Left renal pelvis (tissue), 4 donors: ENCODE measurements around the gene TBC1D7. TPM values are rescaled to one million over a fixed set of nuclear protein-coding genes. Genes with fewer than 3 reads are reported as not detected.

Source experiments
- DNase-seq, 4 donors: peaks; one replicate each; pipeline ENCODE4 v3.0.0-alpha.2; 2013; ENCODE audit warnings: low read depth in 4 of 4, low spot score in 3 of 4
- polyA plus RNA-seq, 4 donors: library from polyadenylated mRNA; unstranded; fragments of 120-200 nt; gene quantifications; one replicate each; pipeline ENCODE4 v1.2.1, GENCODE V29; 2013; ENCODE audit not compliant: insufficient read length in 4 of 4

The TBC1D7 gene
- polyA plus RNA-seq, 4 donors, result 19.1 to 40.4 (median 32.7) TPM

GRCh38 chr6:13357551-13358075 is 29.3 kb upstream of the TBC1D7 start:
- DNase-seq, result no peak

DNA sequence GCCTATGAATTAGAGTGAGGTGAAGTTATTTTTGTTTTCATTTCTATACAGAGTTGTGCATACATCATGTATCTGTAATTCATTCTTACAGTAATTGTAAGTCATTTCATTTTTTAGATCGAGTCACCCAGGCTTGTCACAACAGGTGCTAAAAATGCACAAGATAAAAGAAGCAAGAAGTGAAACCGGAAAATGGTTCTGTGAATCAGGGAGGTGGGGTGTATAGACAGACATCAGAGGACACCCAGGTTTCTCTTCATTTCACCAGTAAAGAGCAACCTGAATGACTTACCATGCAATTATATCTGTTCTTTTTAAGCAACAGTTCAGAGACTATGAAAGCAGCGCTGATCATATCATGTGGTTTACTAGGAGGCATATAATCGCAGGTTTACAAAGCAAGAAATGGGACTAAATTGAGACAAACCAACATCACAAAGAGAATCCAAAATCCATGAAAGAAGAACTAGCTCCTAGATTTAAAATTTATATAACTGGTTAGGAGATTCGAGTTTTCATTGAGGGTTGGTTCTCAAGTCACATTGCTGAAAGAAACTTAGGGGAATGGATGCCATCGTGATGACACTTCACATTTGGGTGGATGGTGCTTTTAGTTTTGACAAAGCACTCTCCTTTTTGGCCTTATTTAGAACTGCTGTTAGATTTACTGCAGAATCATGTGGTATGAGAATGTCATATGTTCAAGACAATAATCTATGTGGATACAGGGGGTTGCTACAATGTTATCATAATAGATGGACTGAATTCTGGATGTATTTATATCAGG is 27.9 kb upstream of the TBC1D7 start:
- no peak for DNase-seq

- no peak for DNase-seq
Observed at GRCh38 chr6:13355043-13355945, 27.0 kb upstream of the TBC1D7 start.

- DNase-seq, result no peak
Observed at GRCh38 chr6:13354331-13355042, 26.1 kb upstream of the TBC1D7 start.

- no peak for DNase-seq
Observed at GRCh38 chr6:13352165-13352564, 23.8 kb upstream of the TBC1D7 start.

DNA sequence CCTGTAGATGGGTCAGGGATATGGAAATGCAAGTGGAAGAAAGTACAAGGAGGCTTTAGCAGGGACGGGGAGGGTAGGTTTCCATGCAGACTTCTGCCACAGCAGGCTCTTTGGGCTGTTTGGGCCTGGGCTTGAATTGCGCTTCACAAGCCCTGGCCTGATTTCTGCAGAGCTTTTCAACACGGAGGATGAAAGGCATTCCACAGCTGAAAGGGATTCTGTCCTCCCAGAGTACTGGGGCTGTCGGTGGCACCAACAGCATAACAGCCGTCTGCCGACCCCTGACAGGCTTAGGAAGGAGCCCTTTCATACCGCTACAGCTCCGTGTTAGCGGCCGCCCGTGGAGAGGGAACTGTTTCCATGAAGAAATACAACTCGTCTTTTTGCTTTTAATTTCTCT is 22.9 kb upstream of the TBC1D7 start:
- no peak for DNase-seq

DNA sequence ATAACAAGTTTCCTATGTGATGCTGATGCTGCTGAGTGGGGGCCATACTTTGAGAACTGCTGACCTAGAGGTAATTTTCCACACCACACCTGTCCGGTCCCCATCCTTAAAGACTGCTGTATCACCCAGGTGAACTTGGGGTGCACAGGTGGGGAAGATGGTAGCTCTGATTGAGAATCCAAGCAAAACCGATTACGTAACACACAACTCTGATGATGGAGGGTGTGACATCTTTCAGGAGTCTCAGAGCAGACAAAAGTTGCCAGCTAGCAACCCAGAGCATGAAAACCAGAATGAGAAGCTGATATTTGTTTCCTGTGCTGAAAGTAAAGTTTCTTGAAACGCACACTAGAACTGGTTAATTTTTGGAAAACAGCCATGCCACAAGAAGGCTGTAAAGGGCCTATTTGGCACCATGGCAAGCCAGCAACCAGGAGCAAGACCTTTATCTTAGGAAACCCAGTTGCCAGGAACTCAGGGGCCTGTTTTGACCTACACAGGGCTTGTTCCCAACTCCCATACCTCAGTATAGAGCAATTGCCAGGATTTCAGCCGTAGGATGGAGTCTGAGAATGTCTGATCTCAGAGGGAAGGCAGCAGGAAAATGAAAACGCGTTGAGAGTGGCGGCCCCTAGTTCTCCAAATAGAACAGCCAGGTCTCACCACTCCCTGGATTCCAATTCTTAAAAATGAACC is 21.6 kb upstream of the TBC1D7 start:
- no peak for DNase-seq

GRCh38 chr6:13348334-13349113 is 20.2 kb upstream of the TBC1D7 start:
- no peak for DNase-seq

DNA sequence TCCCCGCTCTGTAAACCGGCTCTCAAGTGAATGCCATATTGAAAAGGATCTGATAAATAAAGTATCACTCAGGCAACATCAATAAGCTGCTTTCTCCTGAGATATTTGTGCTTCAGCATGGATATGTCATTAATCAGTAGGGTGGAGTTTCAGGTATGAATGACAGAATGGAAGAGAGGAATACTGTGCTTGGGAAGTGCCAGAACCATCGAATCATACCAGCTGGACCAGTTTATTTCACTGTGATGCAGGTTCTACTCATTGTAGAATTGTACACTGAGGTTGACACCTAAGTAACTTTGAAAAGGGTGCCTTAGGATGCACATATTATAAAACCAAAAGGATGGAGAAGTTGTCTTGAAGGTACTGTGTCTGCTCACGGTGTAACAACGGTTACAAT is 17.9 kb upstream of the TBC1D7 start:
- DNase-seq, result no peak

GRCh38 chr6:13342414-13343019 is 14.2 kb upstream of the TBC1D7 start:
- DNase-seq, result no peak

DNA sequence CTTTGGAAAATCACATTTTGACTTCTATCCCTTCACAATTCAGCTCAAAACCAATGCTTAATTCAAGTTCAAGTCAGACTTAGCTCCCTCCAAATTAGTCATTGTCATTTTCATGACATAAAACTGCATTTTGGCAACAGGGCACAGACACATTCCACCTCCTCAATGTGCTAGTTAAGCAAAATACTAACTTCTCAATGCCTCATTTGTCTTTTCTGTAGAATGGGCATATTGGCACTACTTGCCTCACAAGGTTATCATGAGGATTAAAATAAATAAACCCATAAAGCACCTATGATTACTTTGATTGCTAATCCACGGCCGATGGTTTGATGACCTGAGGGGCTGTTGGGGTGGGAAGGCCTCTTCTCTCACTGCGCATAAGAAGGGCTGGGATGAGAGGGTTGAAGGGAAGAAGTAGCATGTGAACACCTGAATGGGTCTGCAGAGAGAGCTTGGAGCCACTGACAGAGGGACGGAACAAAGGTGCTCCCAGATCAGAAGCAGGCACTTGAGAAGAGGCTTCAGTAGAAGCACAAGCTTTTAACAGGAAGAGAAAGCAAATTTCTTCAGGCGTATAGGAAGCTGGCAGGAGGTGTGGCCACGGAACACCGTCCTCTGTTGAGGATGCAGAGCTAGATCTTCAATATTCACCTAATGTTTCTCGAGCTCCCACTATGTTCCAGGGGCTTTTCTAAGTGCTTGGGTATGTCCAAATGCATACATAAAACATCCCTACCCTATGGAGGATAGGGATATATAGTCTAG is 11.7 kb upstream of the TBC1D7 start:
- DNase-seq, result no peak

DNA sequence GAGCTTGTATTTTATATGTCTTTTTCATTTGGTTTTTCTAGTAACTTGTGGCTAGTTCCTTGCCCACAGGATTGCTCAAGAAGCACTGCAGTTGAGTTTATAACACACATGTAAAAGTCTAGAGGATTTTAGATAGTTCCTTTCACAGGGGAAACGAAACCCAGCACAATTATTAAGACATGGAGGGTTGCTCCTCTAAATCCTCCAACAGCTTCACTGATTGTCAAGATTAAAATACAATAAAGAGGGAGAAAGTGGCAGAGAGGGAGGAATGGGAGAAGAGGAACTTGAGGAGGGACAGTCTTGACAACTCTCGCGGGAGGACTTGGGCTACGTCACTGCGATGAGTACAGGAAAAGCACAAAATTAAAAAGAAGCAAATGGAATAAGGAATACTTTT is 9.7 kb upstream of the TBC1D7 start:
- no peak for DNase-seq

DNA sequence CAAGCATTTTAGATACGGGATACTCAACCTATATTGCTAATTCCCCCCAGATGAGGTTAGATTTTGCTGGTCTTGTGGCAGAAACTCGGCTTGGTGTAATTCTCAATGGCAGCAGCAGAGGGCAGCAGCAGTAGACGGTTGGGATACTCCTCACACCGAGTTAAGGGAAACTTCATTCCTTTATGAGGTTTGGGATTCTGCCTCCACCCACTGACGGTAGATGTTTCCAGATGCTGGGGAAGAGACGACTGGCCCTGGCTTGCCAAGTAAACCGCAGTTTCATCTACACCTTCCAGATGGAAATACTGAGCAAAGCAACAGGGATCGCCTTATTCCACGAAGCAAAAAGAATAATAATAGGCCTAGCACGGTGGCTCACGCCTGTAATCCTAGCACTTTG is 8.2 kb upstream of the TBC1D7 start:
- peak in 3 of 4 donors; percentile 46 to 63 (median 63) for DNase-seq

- DNase-seq, result no peak
Observed at GRCh38 chr6:13334953-13335352, 6.6 kb upstream of the TBC1D7 start.

GRCh38 chr6:13332349-13332706 is 4.0 kb upstream of the TBC1D7 start:
- DNase-seq, result no peak

DNA sequence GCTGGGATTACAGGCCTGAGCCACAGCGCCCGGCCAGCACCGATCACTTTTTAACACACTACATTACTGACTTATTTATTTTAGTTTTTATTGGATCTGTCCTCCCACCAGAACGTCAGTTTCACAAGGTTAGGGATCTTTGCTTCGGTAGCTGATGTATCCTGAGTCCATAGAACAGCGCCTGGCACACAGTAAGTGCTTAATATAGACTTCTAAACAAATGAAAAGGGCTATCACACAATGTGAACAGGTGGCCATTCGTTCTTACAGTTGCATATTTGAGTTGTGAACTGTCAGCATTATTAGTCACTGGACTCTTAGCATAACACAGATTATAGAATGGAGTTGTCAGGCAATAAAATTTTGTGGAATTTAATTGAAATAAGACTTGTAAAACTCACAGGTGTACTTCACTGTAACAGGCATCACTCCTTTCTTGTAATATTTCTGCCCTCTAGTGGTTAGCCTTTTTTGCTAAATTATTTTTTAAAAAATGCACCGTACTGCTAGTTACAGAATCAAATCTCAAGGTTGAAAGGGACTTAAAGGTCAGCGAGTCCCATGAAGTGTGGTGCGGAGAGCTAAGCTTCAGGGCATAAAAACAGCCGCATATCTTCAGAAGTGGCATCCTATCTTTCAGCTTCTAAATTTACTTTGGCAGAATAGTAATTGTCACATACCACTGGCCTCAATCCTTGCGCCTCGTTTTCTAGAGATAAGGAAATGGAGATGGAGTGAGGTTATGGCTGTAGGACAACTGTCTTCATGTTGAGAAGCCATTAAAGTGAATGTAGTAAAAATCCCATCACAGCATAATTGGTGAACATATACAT is 3.4 kb upstream of the TBC1D7 start:
- no peak for DNase-seq

DNA sequence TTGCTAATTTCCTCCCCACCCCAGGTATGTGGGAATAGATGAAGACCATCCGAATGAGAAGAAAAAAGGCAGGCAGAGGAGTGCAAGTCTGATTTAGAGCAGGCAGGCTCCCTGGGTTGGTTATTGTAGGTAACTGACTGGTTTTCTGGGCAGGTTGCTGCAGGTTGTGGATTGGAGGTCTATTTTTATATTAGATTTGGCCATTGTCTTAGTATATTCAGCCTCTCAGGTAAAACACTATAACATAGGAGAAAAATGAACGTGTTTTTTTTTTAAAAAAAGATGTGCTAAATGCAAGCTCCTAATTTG is 492 bp upstream of the TBC1D7 start:
- no peak for DNase-seq

DNA sequence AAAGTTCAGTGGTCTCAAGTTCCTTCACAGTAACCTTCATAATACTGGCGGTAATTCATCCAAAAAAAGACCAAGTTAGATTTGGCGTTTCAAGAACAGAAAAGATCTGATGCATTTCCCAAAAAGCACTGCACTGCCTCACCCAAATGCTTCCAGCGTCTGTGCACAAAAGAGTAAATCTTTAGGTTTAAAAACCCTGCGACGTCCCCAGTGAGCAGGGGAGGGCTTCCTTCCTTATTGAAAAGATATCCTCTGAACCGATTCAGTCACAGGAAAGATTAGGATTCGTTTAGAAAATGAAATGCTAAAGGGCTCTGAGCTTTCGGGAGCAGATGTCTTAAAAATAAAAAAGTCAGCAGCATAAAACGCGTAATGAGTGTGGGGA is 654 bp downstream of the TBC1D7 start:
- DNase-seq, result no peak
